ENCODE data around the gene TRAF1.

TRAF1 gene

DNA sequence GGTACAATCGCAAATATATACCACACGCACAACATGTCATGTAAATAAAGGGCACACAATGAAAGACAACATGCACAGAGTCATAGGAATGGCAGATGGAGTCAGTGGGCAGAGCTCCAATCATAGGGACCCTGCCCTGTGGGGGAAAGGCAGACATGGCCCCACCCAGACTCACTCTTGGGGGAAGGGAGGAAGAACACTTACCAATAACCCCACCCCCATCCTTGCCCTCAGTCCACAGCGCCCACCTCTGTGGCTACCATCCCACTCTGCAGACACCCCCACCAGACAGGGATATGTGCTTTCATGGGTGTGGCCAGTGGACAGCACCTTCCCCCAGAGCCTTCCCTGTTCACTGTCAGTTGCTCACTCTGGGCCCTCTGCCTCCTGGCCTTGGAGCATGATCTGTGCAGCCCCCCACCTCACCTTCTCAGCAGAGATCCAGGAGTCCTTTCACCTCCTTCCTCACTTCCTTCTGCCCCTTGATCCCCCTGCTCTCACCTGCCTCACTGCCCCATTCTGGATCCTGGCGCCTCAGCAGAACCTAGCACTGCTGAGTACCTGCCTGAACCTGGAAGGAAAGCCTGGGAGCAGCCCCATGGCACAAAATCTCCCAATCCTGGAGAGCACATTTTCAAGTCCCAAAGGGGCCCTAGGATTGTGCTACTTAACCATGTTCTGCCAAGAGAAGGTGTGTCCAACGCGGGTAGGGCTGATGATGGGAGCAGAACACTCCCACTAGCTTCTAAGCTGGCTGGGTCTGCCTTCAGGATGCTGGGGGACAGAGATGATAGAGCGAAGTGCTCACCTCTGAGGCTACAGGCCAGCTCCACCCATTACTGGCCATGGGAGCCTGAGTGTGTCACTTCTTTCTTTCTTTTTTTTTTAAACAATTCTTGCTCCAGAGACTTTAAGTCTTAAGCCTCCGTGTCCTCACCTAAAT lies 48.1 kb downstream of the TRAF1 start:
- H3K4me1 ChIP-seq (ENCODE audit: control insufficient read depth, insufficient read depth, low read length): peaks cover 4% of the 10 kb centered on the region
- no peak for DNase-seq (ENCODE audit: low read depth)
- no peaks in the 10 kb centered on the region for H3K36me3 ChIP-seq (ENCODE audit: control insufficient read depth, insufficient read depth, low read length, severe bottlenecking)
- H3K9me3 ChIP-seq (ENCODE audit: control insufficient read depth, low read length): no peaks in the 10 kb centered on the region
- no peaks in the 10 kb centered on the region for H3K27me3 ChIP-seq (replicated peaks; ENCODE audit: control insufficient read depth, insufficient read depth, low read length)
- no peak overlapping the region for H3K4me3 ChIP-seq (ENCODE audit: low read length)
- H3K9ac ChIP-seq (ENCODE audit: low read length): no peak overlapping the region

DNA sequence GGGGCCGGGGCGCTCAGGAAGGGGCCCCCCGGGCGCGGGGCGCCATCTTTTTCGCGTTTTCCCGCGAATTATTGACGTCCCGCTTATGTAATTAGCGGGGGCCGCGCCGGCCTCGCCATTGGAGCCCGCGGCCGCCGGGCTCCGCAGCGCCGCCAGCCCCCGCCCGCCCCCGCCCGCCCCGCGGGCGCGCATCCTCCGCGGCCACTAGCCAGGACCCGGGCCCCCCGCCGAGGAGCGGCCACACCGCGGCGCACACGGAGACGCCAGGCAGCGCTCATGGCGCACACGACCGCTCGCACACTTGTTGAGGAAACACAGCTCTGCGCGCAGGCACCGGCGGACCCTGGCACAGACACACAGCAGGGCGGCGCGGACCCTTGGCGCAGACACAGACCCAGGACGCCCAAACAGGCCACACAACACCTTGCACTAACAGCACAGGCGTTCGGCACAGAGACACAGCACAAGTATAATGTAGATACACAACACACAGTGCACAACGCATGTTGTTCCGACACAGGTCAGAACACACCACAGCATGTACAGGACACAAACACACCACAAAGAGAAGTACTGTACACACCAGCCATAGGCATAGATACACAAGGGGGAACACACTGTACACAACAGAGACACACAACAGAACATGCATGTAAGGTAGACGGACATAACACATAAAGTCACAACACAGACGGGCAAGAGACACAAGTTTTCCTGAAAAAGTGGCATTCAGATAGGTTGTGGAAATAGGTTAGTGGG lies 49.1 kb downstream of the TRAF1 start:
- peak; percentile 80 for DNase-seq (ENCODE audit: low read depth)
- Histone ChIP-seq H3K4me3 (ENCODE audit: low read length) (peak overlapping the region; percentile 75), H3K36me3 (ENCODE audit: control insufficient read depth, insufficient read depth, low read length, severe bottlenecking) (no peaks in the 10 kb centered on the region), H3K9me3 (ENCODE audit: control insufficient read depth, low read length) (no peaks in the 10 kb centered on the region), H3K4me1 (ENCODE audit: control insufficient read depth, insufficient read depth, low read length) (peaks cover 4% of the 10 kb centered on the region), H3K9ac (ENCODE audit: low read length) (peak overlapping the region; percentile 68), H3K27me3 (replicated peaks; ENCODE audit: control insufficient read depth, insufficient read depth, low read length) (no peaks in the 10 kb centered on the region)

DNA sequence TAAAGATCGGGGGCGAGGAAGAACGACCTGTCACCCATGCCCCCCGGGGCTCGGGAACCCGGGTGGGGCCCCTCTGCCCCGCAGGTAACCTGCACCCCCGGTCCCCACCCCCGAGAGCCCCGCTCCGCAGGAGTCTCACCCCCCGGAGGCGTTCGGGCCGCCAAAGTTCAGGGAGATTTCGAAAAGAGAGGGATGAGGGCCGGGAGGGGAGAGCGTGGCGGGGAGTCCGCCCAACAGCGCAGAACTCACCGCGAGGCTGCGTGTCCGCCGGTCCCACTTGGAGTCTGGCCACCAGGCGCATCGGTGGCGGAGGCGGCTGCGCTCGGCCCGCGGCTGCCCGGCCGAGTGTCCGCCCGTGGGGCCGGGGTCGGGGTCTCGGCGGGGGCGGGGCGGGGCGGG lies 49.8 kb downstream of the TRAF1 start, which contains the start of gene PHF19:
Gene PHF19, minus strand, starts transcription at position 347 of the 399 bp plus-strand sequence. CDS start 2,447 bp downstream, outside the sequence.
- peak within 1 kb of the TSS; percentile 74 for H3K9ac ChIP-seq (ENCODE audit: low read length)
- H3K4me3 ChIP-seq (ENCODE audit: low read length): peak within 1 kb of the TSS; percentile 81
- H3K9me3 ChIP-seq (ENCODE audit: control insufficient read depth, low read length): no peaks in the 10 kb centered on the region
- H3K27me3 ChIP-seq (replicated peaks; ENCODE audit: control insufficient read depth, insufficient read depth, low read length): no peaks in the 10 kb centered on the region
- DNase-seq (ENCODE audit: low read depth): peak; percentile 72
- no peaks in the 10 kb centered on the region for H3K36me3 ChIP-seq (ENCODE audit: control insufficient read depth, insufficient read depth, low read length, severe bottlenecking)
- peaks cover 4% of the 10 kb centered on the region for H3K4me1 ChIP-seq (ENCODE audit: control insufficient read depth, insufficient read depth, low read length)

DNA sequence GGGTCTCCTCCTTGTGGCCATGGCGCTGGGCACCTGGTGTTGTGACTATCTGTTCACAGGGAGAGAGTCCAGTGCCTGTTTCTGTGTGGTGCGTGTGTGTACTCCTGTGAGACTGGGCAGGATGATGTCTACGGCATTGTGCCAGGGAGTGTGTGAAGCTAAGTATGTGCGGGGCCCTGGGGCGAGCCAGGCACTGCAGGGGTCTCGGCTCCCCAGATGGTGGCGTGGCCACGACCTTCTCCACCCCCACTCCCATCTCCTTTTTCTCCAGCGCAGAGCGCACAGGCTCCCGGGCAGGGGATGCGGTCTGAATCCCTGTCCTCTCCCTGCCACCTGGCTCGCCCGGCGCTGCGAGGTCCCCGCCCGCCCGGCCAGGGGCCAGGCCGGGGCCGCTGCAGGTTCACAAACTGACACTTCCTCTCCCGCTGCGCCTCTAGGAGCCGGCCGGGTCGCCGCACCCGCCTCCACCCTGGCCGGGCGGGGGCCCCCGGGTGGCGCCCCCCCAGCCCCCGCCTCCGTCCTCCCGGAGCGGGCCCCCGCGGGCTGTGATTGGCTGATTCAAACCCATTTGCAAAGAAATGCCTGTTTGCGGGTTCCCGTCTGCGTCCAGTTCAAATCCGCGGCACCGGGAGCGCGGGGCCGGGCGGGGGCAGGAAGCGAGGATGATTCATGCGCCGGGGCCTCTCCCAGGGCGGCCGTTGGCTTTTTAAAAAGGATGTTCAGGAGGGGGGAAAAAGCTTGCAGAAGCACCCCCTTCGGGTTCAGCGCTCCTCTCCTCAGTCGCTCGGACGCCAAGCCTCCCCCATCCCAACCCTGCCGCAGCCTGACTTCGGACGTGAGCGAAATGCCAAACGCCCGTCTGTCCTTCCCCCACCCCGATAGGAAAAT lies 50.4 kb downstream of the TRAF1 start:
- H3K4me1 ChIP-seq (ENCODE audit: control insufficient read depth, insufficient read depth, low read length): peaks cover 4% of the 10 kb centered on the region
- peak; percentile 95 for DNase-seq (ENCODE audit: low read depth)
- H3K9me3 ChIP-seq (ENCODE audit: control insufficient read depth, low read length): no peaks in the 10 kb centered on the region
- no peaks in the 10 kb centered on the region for H3K36me3 ChIP-seq (ENCODE audit: control insufficient read depth, insufficient read depth, low read length, severe bottlenecking)
- peak overlapping the region; percentile 81 for H3K4me3 ChIP-seq (ENCODE audit: low read length)
- peak overlapping the region; percentile 74 for H3K9ac ChIP-seq (ENCODE audit: low read length)
- H3K27me3 ChIP-seq (replicated peaks; ENCODE audit: control insufficient read depth, insufficient read depth, low read length): no peaks in the 10 kb centered on the region

DNA sequence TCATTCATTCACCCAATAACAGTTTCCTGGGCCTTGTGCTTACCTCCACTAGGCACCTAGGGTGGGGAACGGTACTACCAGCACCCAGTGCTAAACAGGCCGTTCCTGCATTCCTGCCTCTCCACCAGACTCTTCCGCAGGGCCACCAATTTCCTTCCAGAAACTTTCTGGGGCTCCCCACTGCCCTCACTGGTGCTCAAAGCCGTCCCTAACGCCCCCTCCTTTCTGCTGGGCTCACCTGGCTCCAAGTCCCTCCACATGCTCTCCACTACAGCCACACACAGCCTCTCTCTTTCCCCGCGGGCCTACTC lies 51.0 kb downstream of the TRAF1 start:
- no peaks in the 10 kb centered on the region for H3K27me3 ChIP-seq (replicated peaks; ENCODE audit: control insufficient read depth, insufficient read depth, low read length)
- peaks cover 4% of the 10 kb centered on the region for H3K4me1 ChIP-seq (ENCODE audit: control insufficient read depth, insufficient read depth, low read length)
- peak overlapping the region; percentile 66 for H3K9ac ChIP-seq (ENCODE audit: low read length)
- H3K4me3 ChIP-seq (ENCODE audit: low read length): peak overlapping the region; percentile 81
- H3K9me3 ChIP-seq (ENCODE audit: control insufficient read depth, low read length): no peaks in the 10 kb centered on the region
- DNase-seq (ENCODE audit: low read depth): no peak
- no peaks in the 10 kb centered on the region for H3K36me3 ChIP-seq (ENCODE audit: control insufficient read depth, insufficient read depth, low read length, severe bottlenecking)

DNA sequence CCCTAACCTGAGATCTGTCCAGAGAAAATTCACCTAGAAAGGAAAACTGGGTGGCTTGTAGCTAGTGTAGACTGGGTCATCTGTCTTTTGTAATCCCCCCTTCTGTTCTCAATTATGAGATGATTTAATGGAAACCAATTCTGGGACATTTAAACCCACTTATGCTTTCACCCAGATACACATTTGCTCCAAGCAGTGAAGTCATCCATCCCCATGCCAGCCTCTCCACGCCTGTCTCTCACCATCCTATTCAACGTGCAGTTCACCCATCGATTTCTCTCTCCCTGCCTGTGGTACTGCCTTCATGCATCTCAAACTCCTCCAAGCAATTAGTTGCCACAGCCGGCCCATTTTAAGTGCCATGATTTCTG lies 51.4 kb downstream of the TRAF1 start:
- peak; percentile 25 for DNase-seq (ENCODE audit: low read depth)
- Histone ChIP-seq H3K36me3 (ENCODE audit: control insufficient read depth, insufficient read depth, low read length, severe bottlenecking) (no peaks in the 10 kb centered on the region), H3K27me3 (replicated peaks; ENCODE audit: control insufficient read depth, insufficient read depth, low read length) (no peaks in the 10 kb centered on the region), H3K9ac (ENCODE audit: low read length) (no peak overlapping the region), H3K4me1 (ENCODE audit: control insufficient read depth, insufficient read depth, low read length) (peaks cover 4% of the 10 kb centered on the region), H3K9me3 (ENCODE audit: control insufficient read depth, low read length) (no peaks in the 10 kb centered on the region), H3K4me3 (ENCODE audit: low read length) (no peak overlapping the region)

DNA sequence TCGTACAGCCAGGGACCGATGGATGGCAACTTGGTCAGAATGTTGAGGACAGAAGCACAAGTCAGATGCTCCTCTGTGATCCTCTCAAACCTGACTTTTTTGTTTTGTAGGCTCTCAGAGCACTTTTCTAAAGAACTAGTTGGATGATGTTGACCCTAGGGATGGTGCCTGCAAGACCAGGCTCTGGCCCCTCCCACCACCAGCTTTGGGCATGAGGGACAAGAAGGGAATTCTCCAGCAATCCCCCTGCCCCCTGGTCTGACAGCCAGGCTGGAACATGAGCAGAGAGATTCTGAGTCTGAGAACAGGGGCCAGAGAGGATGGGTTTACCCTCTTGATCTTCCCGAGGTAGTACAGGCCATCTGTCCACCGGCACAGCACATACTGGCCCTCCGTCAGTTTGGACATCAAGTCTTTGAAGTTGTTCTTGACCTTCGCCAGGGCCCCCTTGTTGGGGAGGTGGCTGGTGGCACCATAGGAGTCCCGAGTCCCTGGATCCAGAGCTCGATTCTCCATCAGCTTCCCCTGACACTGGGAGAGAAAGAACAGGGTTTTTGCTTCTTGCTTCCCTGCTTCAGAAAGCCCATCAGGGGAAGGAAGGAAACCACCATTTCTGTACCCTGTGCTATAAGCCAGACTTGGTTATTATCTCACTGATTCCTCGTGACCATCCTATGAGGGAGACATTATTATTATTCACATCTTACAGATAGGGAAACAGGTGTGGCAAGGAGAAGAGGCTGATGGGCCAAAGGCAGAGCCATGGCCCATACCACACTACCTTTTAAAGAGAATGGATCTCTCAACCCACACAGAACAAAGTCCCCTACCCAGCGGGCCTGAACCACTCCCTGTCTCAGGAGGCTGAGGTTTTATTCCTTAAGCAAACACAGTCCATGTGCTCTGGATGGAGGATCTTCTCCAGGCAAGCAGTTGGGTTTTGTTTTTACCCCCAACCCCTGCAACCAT lies 52.1 kb downstream of the TRAF1 start:
- H3K9ac ChIP-seq (ENCODE audit: low read length): no peak overlapping the region
- H3K9me3 ChIP-seq (ENCODE audit: control insufficient read depth, low read length): no peaks in the 10 kb centered on the region
- no peak for DNase-seq (ENCODE audit: low read depth)
- H3K36me3 ChIP-seq (ENCODE audit: control insufficient read depth, insufficient read depth, low read length, severe bottlenecking): no peaks in the 10 kb centered on the region
- H3K4me3 ChIP-seq (ENCODE audit: low read length): no peak overlapping the region
- H3K4me1 ChIP-seq (ENCODE audit: control insufficient read depth, insufficient read depth, low read length): peaks cover 6% of the 10 kb centered on the region
- no peaks in the 10 kb centered on the region for H3K27me3 ChIP-seq (replicated peaks; ENCODE audit: control insufficient read depth, insufficient read depth, low read length)

DNA sequence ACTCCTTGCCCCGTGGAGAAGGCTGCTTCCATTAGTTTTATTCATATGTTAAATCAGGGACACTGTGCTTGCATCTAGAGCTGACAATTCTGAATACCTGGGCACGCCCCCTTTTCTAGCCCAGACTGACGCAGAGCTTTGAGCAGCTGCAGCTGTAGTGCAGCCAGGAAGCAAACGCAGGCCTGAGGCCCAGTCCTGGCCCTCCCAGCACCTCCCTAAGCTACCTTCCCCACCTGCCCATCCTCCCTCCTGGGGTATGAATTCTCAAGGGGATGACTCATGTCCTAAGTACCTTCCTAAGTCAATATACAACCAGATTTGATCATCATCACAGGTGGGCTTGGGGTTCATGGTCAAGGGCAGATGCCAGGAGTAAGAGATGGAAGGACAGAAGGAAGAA lies 53.1 kb downstream of the TRAF1 start:
- DNase-seq (ENCODE audit: low read depth): no peak
- Histone ChIP-seq H3K36me3 (ENCODE audit: control insufficient read depth, insufficient read depth, low read length, severe bottlenecking) (no peaks in the 10 kb centered on the region), H3K9ac (ENCODE audit: low read length) (no peak overlapping the region), H3K4me1 (ENCODE audit: control insufficient read depth, insufficient read depth, low read length) (peaks cover 9% of the 10 kb centered on the region), H3K27me3 (replicated peaks; ENCODE audit: control insufficient read depth, insufficient read depth, low read length) (no peaks in the 10 kb centered on the region), H3K9me3 (ENCODE audit: control insufficient read depth, low read length) (no peaks in the 10 kb centered on the region), H3K4me3 (ENCODE audit: low read length) (no peak overlapping the region)

DNA sequence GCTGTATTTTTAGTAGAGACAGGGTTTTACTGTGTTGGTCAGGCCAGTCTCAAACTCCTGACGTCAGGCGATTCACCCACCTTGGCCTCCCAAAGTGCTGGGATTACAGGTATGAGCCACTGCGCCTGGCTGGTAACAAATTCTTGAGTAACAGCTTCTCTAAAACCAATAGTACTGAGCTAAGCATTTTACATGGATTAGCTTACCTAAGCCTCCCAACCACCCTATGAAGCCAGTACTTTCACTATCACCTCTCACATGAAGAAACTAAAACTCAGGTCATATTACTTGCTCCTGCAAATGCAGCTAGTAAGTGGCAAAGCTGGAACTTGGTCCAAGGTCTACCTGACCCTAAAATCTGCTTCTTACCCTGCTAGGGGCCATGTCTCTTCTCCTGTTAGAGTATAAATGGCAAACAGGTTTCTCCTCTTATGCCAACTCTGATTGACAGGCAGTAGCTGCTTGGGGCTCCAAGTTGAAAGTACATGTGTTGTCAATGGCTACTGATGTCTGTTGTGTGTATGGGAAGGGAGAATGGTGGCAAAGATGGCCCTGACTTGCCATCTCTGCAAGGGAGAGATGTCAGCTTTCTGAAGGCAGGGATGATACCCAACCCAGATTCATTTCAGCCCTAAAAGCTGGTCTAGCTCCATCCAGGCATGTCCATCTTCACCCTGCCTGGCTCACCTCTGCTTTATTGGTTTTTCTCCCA lies 53.6 kb downstream of the TRAF1 start:
- Histone ChIP-seq H3K9me3 (ENCODE audit: control insufficient read depth, low read length) (no peaks in the 10 kb centered on the region), H3K4me3 (ENCODE audit: low read length) (no peak overlapping the region), H3K9ac (ENCODE audit: low read length) (no peak overlapping the region), H3K27me3 (replicated peaks; ENCODE audit: control insufficient read depth, insufficient read depth, low read length) (no peaks in the 10 kb centered on the region), H3K36me3 (ENCODE audit: control insufficient read depth, insufficient read depth, low read length, severe bottlenecking) (no peaks in the 10 kb centered on the region), H3K4me1 (ENCODE audit: control insufficient read depth, insufficient read depth, low read length) (peaks cover 14% of the 10 kb centered on the region)
- no peak for DNase-seq (ENCODE audit: low read depth)

DNA sequence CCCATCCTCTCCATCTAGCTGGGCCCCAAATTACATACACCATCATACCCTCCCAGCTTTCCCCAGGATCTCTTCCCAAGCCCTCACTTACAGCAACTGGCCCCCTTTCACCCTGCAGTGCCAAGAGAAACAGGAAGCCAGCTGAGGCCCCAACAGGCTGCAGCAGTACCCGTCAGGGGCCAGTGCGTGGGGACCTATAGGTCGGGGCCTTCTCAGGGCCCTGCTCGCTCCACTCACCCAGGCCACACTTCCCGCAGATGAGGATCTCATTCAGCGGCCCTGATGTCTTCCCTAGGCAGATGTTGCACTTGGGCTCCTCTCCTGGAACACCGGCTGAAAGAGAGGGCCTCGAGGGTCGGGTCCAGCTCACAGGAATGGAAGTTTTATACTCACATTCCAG lies 56.4 kb downstream of the TRAF1 start:
- Histone ChIP-seq H3K36me3 (ENCODE audit: control insufficient read depth, insufficient read depth, low read length, severe bottlenecking) (no peaks in the 10 kb centered on the region), H3K9ac (ENCODE audit: low read length) (no peak overlapping the region), H3K4me1 (ENCODE audit: control insufficient read depth, insufficient read depth, low read length) (peaks cover 26% of the 10 kb centered on the region), H3K27me3 (replicated peaks; ENCODE audit: control insufficient read depth, insufficient read depth, low read length) (no peaks in the 10 kb centered on the region), H3K9me3 (ENCODE audit: control insufficient read depth, low read length) (no peaks in the 10 kb centered on the region), H3K4me3 (ENCODE audit: low read length) (no peak overlapping the region)
- no peak for DNase-seq (ENCODE audit: low read depth)

Data from adipocyte (in vitro differentiated cells).